H1 (cell line): ENCODE data around the gene CIROP. TPM values are rescaled to one million over a fixed set of nuclear protein-coding genes. Genes with fewer than 3 reads are reported as not detected.
A peak's percentile ranks its signal among the peaks of the same experiment; 100 is the strongest.

ENCODE experiments used
- CTCF ChIA-PET: fragments of 300-600 bp; sonication (Branson Sonifier 250); formaldehyde crosslinking; loops from one replicate; lab custom pipeline; 2021; ENCODE audit not compliant: partially characterized antibody; lab: Charles Lee
- POLR2A ChIA-PET: fragments of 300-600 bp; sonication (Branson Sonifier 250); formaldehyde crosslinking; loops from one replicate; lab custom pipeline; 2021; ENCODE audit warnings: inconsistent platforms; ENCODE audit not compliant: partially characterized antibody; lab: Charles Lee
- DNase-seq, 2 experiments: peaks; one replicate each; pipeline versions ENCODE4 v3.0.0 to v3.0.0-alpha.2; 2010 to 2022; ENCODE audit warnings: low spot score in 2 of 2, low read depth in 1 of 2, mixed read lengths in 1 of 2
- FAIRE-seq: peaks from 2 replicates; lab custom pipeline; 2011; peaks lifted over from hg19 to GRCh38; lab: Jason Lieb, UNC
- H2AFZ ChIP-seq: 2 replicates; pipeline ENCODE4 v1.8.1; 2012; ENCODE audit warnings: low read length, inconsistent platforms
- H2AK5ac ChIP-seq: 2 replicates; pipeline ENCODE4 v1.6.1; 2013; ENCODE audit warnings: low read depth, low read length
- H2BK120ac ChIP-seq: replicated peaks from 2 replicates; pipeline ENCODE3; 2013; ENCODE audit warnings: low read depth, low read length, inconsistent platforms
- H2BK12ac ChIP-seq: 2 replicates; pipeline ENCODE4 v1.6.1; 2013; ENCODE audit warnings: low read depth, low read length
- H2BK15ac ChIP-seq: 2 replicates; pipeline ENCODE4 v1.6.1; 2013; ENCODE audit warnings: low read length
- H2BK20ac ChIP-seq: 2 replicates; pipeline ENCODE4 v1.6.1; 2013; ENCODE audit warnings: low read length
- H2BK5ac ChIP-seq: 2 replicates; pipeline ENCODE4 v1.6.1; 2013; ENCODE audit warnings: low read depth, low read length
- H3K14ac ChIP-seq: 2 replicates; pipeline ENCODE4 v1.6.1; 2013; ENCODE audit warnings: inconsistent platforms; ENCODE audit not compliant: insufficient read length
- H3K18ac ChIP-seq: 2 replicates; pipeline ENCODE4 v1.6.1; 2013; ENCODE audit warnings: low read length; ENCODE audit errors: extremely low read depth
- H3K23ac ChIP-seq: 2 replicates; pipeline ENCODE4 v1.6.1; 2013; ENCODE audit warnings: inconsistent platforms; ENCODE audit not compliant: insufficient read length
- H3K23me2 ChIP-seq: 2 replicates; pipeline ENCODE4 v1.6.1; 2013; ENCODE audit warnings: low read depth, low read length
- H3K27ac ChIP-seq: 2 replicates; pipeline ENCODE4 v1.6.1; 2011; ENCODE audit warnings: low read depth, low read length, inconsistent platforms
- H3K27me3 ChIP-seq, 4 experiments: replicated peaks in 1 of 4; 1 replicate in 1 of 4; 2 replicates in 3 of 4; pipeline versions ENCODE4 v1.6.1 to v1.8.1; 2011 to 2013; ENCODE audit warnings: low read length in 3 of 4, mild to moderate bottlenecking in 3 of 4, inconsistent platforms in 2 of 4, mixed read lengths in 2 of 4, moderate library complexity in 1 of 4; ENCODE audit not compliant: control insufficient read depth in 3 of 4, insufficient read depth in 3 of 4; ENCODE audit errors: extremely low read depth in 1 of 4
- H3K36me3 ChIP-seq, 4 experiments: 2 replicates each; pipeline versions ENCODE4 v1.6.1 to v1.8.1; 2011 to 2013; ENCODE audit warnings: mild to moderate bottlenecking in 4 of 4, low read length in 3 of 4, moderate library complexity in 2 of 4, control low read depth in 1 of 4, inconsistent platforms in 1 of 4; ENCODE audit not compliant: insufficient read depth in 4 of 4, control insufficient read depth in 2 of 4
- H3K4ac ChIP-seq: replicated peaks from 2 replicates; pipeline ENCODE3; 2013; ENCODE audit warnings: low read length, low read depth, mixed read lengths, inconsistent platforms; ENCODE audit not compliant: insufficient read length
- H3K4me1 ChIP-seq, 4 experiments: replicated peaks in 1 of 4; 1 replicate in 1 of 4; 2 replicates in 3 of 4; pipeline versions ENCODE4 v1.6.1 to v1.8.1; 2011 to 2013; ENCODE audit warnings: low read length in 3 of 4, inconsistent platforms in 2 of 4, mixed read lengths in 1 of 4; ENCODE audit not compliant: insufficient read depth in 4 of 4, control insufficient read depth in 3 of 4
- H3K4me2 ChIP-seq, 2 experiments: 2 replicates each; pipeline versions ENCODE4 v1.6.1 to v1.8.1; 2011 to 2013; ENCODE audit warnings: low read depth in 2 of 2, low read length in 2 of 2, control low read depth in 1 of 2, inconsistent platforms in 1 of 2, mild to moderate bottlenecking in 1 of 2; ENCODE audit not compliant: insufficient read depth in 1 of 2
- H3K4me3 ChIP-seq, 4 experiments: fragments of 200-600, 300-600 bp in 1 of 4; sonication (generic), shearing (Covaris generic), sonication (Bioruptor Twin) in 1 of 4; 2 replicates each; pipeline versions ENCODE4 v1.5.1 to v1.8.1; 2011 to 2016; ENCODE audit warnings: low read length in 4 of 4, low read depth in 3 of 4, control low read depth in 2 of 4, inconsistent platforms in 2 of 4, mild to moderate bottlenecking in 2 of 4, mixed read lengths in 1 of 4, moderate library complexity in 1 of 4; ENCODE audit not compliant: insufficient read depth in 2 of 4; ENCODE audit errors: extremely low read depth in 1 of 4
- H3K56ac ChIP-seq: replicated peaks from 2 replicates; pipeline ENCODE3; 2013; ENCODE audit warnings: low read depth, mild to moderate bottlenecking, mixed read lengths, low read length, inconsistent platforms; ENCODE audit not compliant: insufficient read length
- H3K79me1 ChIP-seq: 2 replicates; pipeline ENCODE4 v1.6.1; 2013; ENCODE audit warnings: low read depth, low read length, control low read depth
- H3K79me2 ChIP-seq, 2 experiments: 2 replicates each; pipeline versions ENCODE4 v1.6.1 to v1.8.1; 2012 to 2013; ENCODE audit warnings: low read length in 2 of 2, mild to moderate bottlenecking in 2 of 2, inconsistent platforms in 1 of 2; ENCODE audit not compliant: insufficient read depth in 2 of 2, control insufficient read depth in 1 of 2
- H3K9ac ChIP-seq, 4 experiments: replicated peaks in 1 of 4; 1 replicate in 1 of 4; 2 replicates in 3 of 4; pipeline versions ENCODE4 v1.6.1 to v1.8.1; 2011 to 2013; ENCODE audit warnings: low read depth in 3 of 4, low read length in 3 of 4, control low read depth in 2 of 4, mild to moderate bottlenecking in 2 of 4, moderate library complexity in 2 of 4, inconsistent platforms in 1 of 4; ENCODE audit errors: extremely low read depth in 1 of 4
- H3K9me3 ChIP-seq, 2 experiments: 2 replicates each; pipeline versions ENCODE4 v1.6.1 to v1.8.1; 2012 to 2013; ENCODE audit warnings: mild to moderate bottlenecking in 2 of 2, moderate library complexity in 2 of 2, control low read depth in 1 of 2, inconsistent platforms in 1 of 2, low read depth in 1 of 2, low read length in 1 of 2, mixed read lengths in 1 of 2; ENCODE audit not compliant: insufficient read depth in 2 of 2
- H4K20me1 ChIP-seq, 2 experiments: replicated peaks in 1 of 2; 2 replicates each; pipeline versions ENCODE3 to v1.8.1; 2011 to 2013; ENCODE audit warnings: inconsistent platforms in 2 of 2, low read length in 2 of 2, mild to moderate bottlenecking in 1 of 2; ENCODE audit not compliant: insufficient read depth in 2 of 2, control insufficient read depth in 1 of 2
- H4K5ac ChIP-seq: 2 replicates; pipeline ENCODE4 v1.6.1; 2013; ENCODE audit warnings: low read length, low read depth, mixed read lengths, inconsistent platforms; ENCODE audit not compliant: insufficient read length
- H4K8ac ChIP-seq: 2 replicates; pipeline ENCODE4 v1.8.0; 2013; ENCODE audit warnings: mild to moderate bottlenecking, moderate library complexity, low read length, inconsistent platforms; ENCODE audit not compliant: insufficient read depth; ENCODE audit errors: extremely low read depth
- H4K91ac ChIP-seq: replicated peaks from 2 replicates; pipeline ENCODE3; 2013; ENCODE audit warnings: low read length, mixed read lengths, inconsistent platforms; ENCODE audit not compliant: insufficient read length
- CBX8 ChIP-seq: fragments of 300-800, 300-1000 bp; sonication (generic); IDR thresholded peaks from 2 replicates; pipeline ENCODE4 v1.7.1; 2016; ENCODE audit warnings: low read depth, low read length, borderline replicate concordance
- GTF2F1 ChIP-seq: IDR thresholded peaks from 2 replicates; pipeline ENCODE4 v1.6.1; 2012; ENCODE audit warnings: low read depth, low read length, improper control_type of control experiment, borderline replicate concordance
- HDAC2 ChIP-seq, 2 experiments: fragments of 300-600 bp in 1 of 2; sonication (generic) in 1 of 2; IDR thresholded peaks; 2 replicates each; pipeline ENCODE4 v1.6.1; 2011 to 2012; ENCODE audit warnings: low read depth in 2 of 2, low read length in 2 of 2, mild to moderate bottlenecking in 2 of 2, moderate library complexity in 2 of 2, borderline replicate concordance in 1 of 2, inconsistent platforms in 1 of 2
- JUND ChIP-seq: IDR thresholded peaks from 2 replicates; pipeline ENCODE4 v1.6.1; 2011; ENCODE audit warnings: mild to moderate bottlenecking, improper control_type of control experiment, low read length
- RAD21 ChIP-seq, 2 experiments: IDR thresholded peaks in 1 of 2; conservative IDR thresholded peaks in 1 of 2; 2 replicates each; pipeline ENCODE4 v1.6.1; 2011; ENCODE audit warnings: low read depth in 2 of 2, low read length in 2 of 2, improper control_type of control experiment in 1 of 2, inconsistent platforms in 1 of 2, mild to moderate bottlenecking in 1 of 2, moderate library complexity in 1 of 2
- WGBS, 2 experiments: shearing (Covaris generic) in 1 of 2; methylation state at CpG; one replicate each; pipeline versions ENCODE4 v1.1.6 to v1.1.7; 2013 to 2015; ENCODE audit warnings: low lambda C conversion rate in 2 of 2, mixed read lengths in 2 of 2, inconsistent platforms in 1 of 2, low coverage in 1 of 2, missing lambda C conversion rate in 1 of 2; ENCODE audit not compliant: insufficient replicate concordance in 2 of 2, insufficient coverage in 1 of 2, insufficient read length in 1 of 2; ENCODE audit errors: extremely low coverage in 1 of 2, missing lambda C conversion rate in 1 of 2; 5-methylcytosine and 5-hydroxymethylcytosine counted together
- polyA plus RNA-seq, 7 experiments: library from polyadenylated mRNA; depleted of rRNA in 3 of 7; stranded (reverse) in 5 of 7; unstranded in 2 of 7; fragments of >200 nt in 5 of 7; fragments of 200-250 nt in 2 of 7; gene quantifications; 1 replicate in 5 of 7; 2 replicates in 1 of 7; 4 replicates in 1 of 7; pipeline versions ENCODE4 v1.2.1 to v1.2.3, GENCODE V29; 2011 to 2013; ENCODE audit warnings: missing spikeins in 2 of 7, mixed read lengths in 2 of 7
- total RNA-seq: library from RNA; stranded (reverse); fragmentation: NEBNext Ultra II Directional; extraction: Animal tissue kit (Norgen Biotek cat#: 25700); gene quantifications from 2 replicates; pipeline ENCODE4 v1.2.1, GENCODE V29; 2021
- TF ChIP-seq, protein P1 (sequence below), 3 experiments: IDR thresholded peaks; 1 replicate in 2 of 3; 2 replicates in 1 of 3; pipeline versions ENCODE4 v1.5.1 to v1.6.1; 2011; ENCODE audit warnings: low read length in 3 of 3, mild to moderate bottlenecking in 3 of 3, inconsistent platforms in 2 of 3, low read depth in 1 of 3, moderate library complexity in 1 of 3; ENCODE audit not compliant: insufficient read depth in 1 of 3; ENCODE audit errors: control extremely low read depth in 1 of 3

CIROP gene
- total and polyA plus RNA-seq, 2 of the 8 experiments (the other 6 are each of a cell fraction or from before 2014, with no cell fraction given), result 0.06 TPM; not detected in 1

DNA sequence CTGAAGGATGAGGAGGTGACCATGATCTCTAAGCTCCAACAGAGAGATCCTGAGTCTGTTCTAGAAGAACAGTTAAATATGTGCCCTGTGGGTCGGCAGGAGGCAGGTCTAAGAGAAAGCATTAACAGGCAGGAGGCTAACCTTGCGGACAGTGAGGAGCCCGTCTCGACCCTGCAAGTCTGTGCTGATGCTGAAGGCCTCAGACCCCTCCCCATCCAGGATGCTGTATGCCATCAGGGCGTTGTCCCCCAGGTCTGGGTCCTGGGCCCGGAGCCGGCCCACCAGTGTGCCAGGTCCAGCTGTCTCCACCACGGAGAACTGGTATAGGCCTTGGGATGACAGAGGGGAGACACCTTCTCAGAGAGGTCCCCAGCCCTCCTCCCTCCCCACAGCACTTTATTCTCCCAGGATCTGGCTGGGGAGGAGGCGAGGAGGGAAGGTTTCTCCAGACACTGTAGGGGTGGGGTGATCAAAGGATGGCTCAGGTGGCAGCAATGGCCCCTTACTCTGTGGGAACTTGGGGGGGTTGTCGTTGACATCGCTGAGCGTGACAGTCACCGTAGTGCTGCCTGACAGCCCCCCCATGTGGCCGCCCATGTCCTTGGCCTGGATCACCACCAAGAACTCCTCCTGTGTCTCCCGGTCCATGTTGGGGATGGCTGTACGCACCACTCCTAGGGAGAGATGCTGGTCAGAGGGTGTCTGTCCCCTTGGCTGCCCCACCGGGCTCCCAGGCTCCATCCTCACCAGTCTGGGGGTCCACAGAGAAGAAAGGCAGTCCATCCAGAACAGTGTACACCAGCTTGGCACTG, 50.6 kb downstream of the CIROP start:
- Histone ChIP-seq H2AFZ (no peak overlapping the region), H3K79me2 (no peaks in the 10 kb centered on the region), H3K27me3 (no peaks in the 10 kb centered on the region; a peak in 1 of 7 replicates), H4K20me1 (peaks cover 0 to 4% of the 10 kb centered on the region in 2 experiments), H3K9me3 (no peaks in the 10 kb centered on the region), H3K4me1 (peaks cover 0 to 15% (median 4%) of the 10 kb centered on the region in 4 experiments; a peak in 4 of 7 replicates), H3K14ac (no peak overlapping the region), H3K4me2 (no peak overlapping the region), H3K18ac (no peak overlapping the region), H3K56ac (no peak overlapping the region), H4K5ac (no peak overlapping the region), H3K23me2 (peaks cover 12% of the 10 kb centered on the region), H4K8ac (no peak overlapping the region), H4K91ac (no peak overlapping the region), H2BK120ac (no peak overlapping the region), H3K9ac (no peak overlapping the region), H2BK20ac (no peak overlapping the region), H3K23ac (no peak overlapping the region), H2BK5ac (no peak overlapping the region), H2AK5ac (no peak overlapping the region), H3K4ac (no peak overlapping the region), H2BK15ac (no peak overlapping the region), H3K79me1 (no peaks in the 10 kb centered on the region), H2BK12ac (no peak overlapping the region), H3K27ac (no peak overlapping the region), H3K4me3 (no peak overlapping the region), H3K36me3 (peaks cover 0 to 13% (median 4%) of the 10 kb centered on the region in 4 experiments; a peak in 5 of 8 replicates)
- DNase-seq (no peak), FAIRE-seq (no peak)
- TF ChIP-seq RAD21 (IDR thresholded peaks at IDR 0.05 in 1 of 2, conservative IDR thresholded peaks at IDR 0.05 in 1 of 2; ENCODE audit: low read depth in 2 of 2, low read length in 2 of 2) (peak; percentile 61 to 69), JUND (no peak), CBX8 (no peak), GTF2F1 (no peak), HDAC2 (IDR thresholded peaks at IDR 0.05; ENCODE audit: borderline replicate concordance in 1 of 2, low read depth in 2 of 2, low read length in 2 of 2) (no peak)
- TF ChIP-seq, protein P1, sequence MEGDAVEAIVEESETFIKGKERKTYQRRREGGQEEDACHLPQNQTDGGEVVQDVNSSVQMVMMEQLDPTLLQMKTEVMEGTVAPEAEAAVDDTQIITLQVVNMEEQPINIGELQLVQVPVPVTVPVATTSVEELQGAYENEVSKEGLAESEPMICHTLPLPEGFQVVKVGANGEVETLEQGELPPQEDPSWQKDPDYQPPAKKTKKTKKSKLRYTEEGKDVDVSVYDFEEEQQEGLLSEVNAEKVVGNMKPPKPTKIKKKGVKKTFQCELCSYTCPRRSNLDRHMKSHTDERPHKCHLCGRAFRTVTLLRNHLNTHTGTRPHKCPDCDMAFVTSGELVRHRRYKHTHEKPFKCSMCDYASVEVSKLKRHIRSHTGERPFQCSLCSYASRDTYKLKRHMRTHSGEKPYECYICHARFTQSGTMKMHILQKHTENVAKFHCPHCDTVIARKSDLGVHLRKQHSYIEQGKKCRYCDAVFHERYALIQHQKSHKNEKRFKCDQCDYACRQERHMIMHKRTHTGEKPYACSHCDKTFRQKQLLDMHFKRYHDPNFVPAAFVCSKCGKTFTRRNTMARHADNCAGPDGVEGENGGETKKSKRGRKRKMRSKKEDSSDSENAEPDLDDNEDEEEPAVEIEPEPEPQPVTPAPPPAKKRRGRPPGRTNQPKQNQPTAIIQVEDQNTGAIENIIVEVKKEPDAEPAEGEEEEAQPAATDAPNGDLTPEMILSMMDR (IDR thresholded peaks at IDR 0.05; ENCODE audit: control extremely low read depth in 1 of 3, insufficient read depth in 1 of 3, low read depth in 1 of 3, low read length in 3 of 3), result peak; percentile 56 to 59 (median 57)
- WGBS, 2 experiments, result 86% methylated on average over 16 of the region's 17 CpGs; no CpG with 5 or more reads in 1 of the 2 experiments
- ChIA-PET CTCF (interaction anchor here (0.8 to 29.2 kb wide), 20 partner anchors 12 to 291 kb away, joined by 3 to 785 read pairs (median 5); partner anchors contain the start of genes AJUBA and PSMB11), POLR2A (interaction anchor here (0.9 to 6.2 kb wide), 9 partner anchors 20 to 125 kb away, joined by 3 to 65 read pairs (median 5); partner anchors contain the start of genes AJUBA, PRMT5 and PSMB5)
